Measurements from ENCODE around the gene ADGRG2. TPM values are rescaled to one million over a fixed set of nuclear protein-coding genes. Genes with fewer than 3 reads are reported as not detected.
"Not testable (repeated sequence)": the region's sequence is repeated elsewhere in the genome, so short reads cannot be mapped to it uniquely, and the experiment has no call there.

Gene ADGRG2
- total RNA-seq, 1 donor from 2014 or later, result 7.1 TPM

- DNase-seq (ENCODE audit: low spot score), result no peak
Measured at GRCh38 chrX:19089555-19090040, 32.7 kb downstream of the ADGRG2 start.

DNA sequence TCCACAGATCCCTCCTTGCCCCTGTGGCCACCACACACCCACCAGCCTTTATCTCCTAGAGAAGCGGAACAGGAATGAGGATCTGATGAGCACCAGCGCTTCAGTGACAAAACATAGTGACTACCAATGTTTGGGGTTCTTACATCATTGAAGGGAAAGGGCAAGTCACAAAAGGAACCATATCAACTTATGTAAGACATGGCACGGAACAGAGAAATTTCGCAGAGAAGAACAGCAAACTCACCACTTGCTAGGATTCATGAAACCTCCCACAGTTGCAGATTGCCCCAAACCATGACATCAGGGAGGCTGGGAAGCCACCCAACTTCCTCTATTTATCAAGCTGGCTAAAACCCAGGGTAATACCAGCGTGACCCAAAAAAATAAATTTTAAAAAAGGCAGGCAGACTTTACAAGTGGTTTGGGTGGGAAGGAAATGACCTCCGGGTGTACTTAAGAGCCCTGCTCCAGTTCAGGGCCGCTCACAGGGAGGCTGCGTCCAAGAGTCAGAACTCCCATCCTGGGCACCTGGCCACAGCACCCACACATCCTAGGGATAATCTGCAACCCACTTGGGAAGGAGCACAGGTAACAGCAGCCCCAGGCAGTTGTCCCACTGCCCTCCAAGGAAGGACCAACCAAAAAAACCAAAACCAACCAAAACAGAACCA, 36.0 kb downstream of the ADGRG2 start:
- DNase-seq (ENCODE audit: low spot score), result no peak

GRCh38 chrX:19085666-19086065, 36.6 kb downstream of the ADGRG2 start:
- no peak for DNase-seq (ENCODE audit: low spot score)

DNA sequence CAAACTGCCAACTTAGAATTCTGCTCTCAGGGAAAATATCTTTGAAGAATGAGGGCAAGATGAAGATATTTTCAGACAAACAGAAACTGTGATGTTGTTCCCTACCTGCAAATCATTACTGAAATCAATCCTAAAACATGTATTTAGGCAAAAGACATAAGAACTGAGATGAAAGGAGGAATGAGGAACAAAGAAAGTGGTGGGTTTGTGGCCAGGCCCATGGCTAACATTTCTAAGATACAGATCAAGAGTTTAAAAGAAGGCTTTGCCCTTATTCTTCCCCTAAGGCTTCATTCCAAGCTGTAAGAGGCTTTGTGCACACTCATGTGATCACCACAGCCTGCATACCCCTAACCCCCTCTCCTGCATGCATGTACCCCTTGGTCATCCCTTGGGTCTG, 46.5 kb downstream of the ADGRG2 start:
- DNase-seq (ENCODE audit: low spot score), result no peak

DNA sequence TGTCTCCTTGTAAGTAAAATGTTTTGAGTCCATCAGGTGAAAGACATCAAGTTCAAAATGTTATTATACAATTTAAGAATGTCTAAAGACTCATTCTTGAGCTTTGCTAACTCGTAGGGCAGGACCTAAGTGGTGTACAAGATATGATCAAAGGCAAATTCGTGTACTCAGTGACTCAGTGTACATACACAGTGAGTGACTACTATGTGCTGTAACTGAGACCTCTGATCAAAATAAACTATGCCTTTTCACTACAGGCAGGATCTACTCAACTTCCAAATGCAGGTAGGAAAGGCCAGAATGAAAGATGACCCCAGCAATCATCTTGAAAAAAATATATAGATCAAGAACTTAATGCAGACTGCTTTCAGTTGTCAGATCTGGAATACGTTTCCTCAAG, 49.9 kb downstream of the ADGRG2 start:
- DNase-seq (ENCODE audit: low spot score), result no peak

DNA sequence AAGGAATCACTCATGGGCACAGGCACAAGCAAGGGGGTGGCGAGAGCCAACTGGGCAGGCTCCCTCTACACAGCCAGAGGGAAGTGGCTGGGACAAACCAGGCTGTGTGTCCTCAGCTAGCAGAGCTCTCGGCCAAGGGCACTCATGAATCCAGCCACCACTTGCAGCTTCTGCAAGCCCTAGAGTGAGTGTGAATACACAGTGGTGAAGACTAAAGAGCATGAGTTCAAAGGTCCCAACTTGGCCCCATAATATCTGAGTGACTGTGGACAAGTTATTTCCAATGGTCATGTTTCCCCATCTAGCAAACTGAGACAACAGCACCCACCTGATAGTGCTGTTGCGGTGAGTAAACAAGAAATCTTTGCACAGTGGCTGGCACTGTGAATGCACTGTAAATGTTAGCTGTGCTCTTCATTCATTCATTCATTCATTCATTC, 51.7 kb downstream of the ADGRG2 start:
- no peak for DNase-seq (ENCODE audit: low spot score)

- DNase-seq (ENCODE audit: low spot score), result not testable (repeated sequence)
Measured at GRCh38 chrX:19066987-19067386, 55.3 kb downstream of the ADGRG2 start.

- DNase-seq (ENCODE audit: low spot score), result no peak
Measured at GRCh38 chrX:19065535-19065934, 56.7 kb downstream of the ADGRG2 start.

DNA sequence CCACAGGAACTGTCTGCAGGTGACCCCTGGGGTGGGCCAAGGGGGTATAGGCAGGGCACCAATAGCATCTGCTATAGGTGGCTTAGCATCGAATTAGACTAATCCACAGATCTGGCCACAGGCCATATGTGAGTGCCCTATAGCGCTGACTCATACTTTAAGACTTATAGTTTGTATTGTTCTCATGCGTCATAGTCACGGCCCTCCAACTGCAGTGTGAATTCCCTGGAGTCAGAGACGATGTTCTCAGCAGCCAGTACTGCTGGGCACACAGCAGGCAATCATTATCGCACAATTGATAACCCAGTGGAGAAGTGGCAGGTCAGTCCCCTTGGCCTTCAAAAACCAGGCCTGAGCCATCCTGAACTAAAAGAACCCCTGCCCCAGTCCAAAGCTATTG, 58.1 kb downstream of the ADGRG2 start:
- DNase-seq (ENCODE audit: low spot score), result no peak

DNA sequence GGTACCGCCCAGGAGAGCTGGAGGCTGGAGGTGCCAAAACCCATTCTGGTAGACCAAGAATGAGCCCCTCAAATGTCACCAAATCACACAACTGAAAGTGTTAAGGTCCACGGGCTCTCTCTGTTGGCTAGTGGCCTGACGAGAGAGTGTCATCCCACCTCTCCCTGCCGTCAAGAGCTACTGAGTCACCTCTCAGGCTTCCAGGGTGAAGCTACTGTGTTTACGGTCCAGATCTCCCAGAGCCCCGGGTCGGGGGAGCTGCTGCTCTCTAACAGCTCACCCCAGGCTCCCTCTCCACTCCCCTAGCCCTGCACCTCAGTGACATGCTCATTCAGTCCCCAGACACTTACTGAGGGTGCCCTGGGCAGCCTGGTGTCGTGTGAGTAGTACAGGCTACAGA, 59.2 kb downstream of the ADGRG2 start:
- DNase-seq (ENCODE audit: low spot score), result no peak

DNA sequence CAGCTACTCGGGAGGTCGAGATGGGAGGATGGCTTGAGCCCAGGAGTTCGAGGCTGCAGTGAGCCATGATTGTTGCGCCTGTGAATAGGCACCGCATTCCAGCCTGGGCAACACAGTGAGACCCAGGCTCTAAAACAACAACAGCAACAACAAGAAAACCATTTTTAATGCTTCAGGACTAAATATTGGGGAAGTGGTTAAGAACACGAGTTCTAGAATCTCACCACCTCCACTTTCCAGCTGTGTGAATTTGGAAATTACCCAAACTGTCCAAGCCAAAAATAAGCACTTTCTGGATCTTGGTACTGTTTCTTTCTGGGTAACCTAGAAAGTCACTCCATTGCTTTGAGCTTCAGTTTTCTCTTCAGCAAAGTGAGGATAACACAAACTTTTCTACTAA, 63.2 kb downstream of the ADGRG2 start:
- no peak for DNase-seq (ENCODE audit: low spot score)

- no peak for DNase-seq (ENCODE audit: low spot score)
Measured at GRCh38 chrX:19057856-19058255, 64.4 kb downstream of the ADGRG2 start.

GRCh38 chrX:19049110-19049509, 73.2 kb downstream of the ADGRG2 start:
- no peak for DNase-seq (ENCODE audit: low spot score)

GRCh38 chrX:19046343-19047215, 75.7 kb downstream of the ADGRG2 start:
- no peak for DNase-seq (ENCODE audit: low spot score)

DNA sequence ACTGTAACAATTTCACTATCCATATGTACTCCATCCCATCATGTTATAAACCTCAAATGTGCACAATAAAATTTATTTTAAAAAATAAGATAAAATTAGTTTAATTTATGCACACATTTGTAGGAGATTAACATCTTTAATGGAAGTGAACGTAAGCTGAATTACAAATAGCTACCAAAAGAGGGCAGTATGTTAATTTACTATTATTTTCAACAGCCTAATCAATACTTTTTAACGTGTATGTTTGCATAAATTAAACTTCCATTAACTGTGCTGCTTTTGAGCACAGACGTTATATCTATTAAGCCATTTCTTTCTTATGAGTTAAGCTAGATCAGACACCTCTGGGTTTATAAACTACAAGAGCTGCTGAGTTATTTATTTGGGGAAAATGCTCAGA, 81.9 kb downstream of the ADGRG2 start:
- no peak for DNase-seq (ENCODE audit: low spot score)

DNA sequence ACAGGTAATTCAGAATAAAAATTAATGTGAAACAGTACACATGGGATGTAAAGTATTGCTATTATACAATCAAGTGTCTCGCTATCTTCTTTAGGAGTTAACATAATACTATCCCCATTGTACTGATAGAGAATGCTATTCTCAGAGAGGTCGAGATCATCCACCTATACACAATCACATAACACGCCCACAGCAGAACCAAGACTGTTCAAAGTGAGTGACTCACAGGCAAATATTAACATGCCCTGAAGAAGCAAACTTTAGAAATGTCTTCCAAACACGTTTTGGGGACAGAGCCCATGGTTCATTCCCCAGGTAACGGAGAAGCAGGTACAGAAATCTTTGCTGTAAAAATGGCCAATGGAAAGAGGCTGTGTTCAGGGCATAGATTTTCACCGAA, 88.2 kb downstream of the ADGRG2 start:
- no peak for DNase-seq (ENCODE audit: low spot score)

DNA sequence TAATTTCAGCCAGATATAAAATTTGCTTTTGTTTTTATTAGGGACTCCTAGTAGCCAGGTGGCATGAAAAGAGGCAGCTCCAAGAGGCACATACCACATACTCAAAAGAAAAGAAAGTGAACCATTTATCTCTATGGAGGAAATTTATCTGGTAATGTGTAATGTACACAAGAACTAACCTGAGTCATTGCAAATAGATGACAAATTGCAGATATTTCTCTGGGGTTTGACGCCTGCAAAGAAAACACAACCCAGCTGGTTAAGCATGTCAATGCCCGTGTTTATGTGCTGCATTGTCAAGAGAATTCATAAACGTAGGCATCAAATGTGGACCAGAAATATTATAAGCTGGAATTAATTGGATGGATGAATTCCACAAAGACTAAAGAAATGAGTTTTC, 91.5 kb downstream of the ADGRG2 start:
- DNase-seq (ENCODE audit: low spot score), result no peak

- no peak for DNase-seq (ENCODE audit: low spot score)
Measured at GRCh38 chrX:19028560-19028959, 93.7 kb downstream of the ADGRG2 start.

DNA sequence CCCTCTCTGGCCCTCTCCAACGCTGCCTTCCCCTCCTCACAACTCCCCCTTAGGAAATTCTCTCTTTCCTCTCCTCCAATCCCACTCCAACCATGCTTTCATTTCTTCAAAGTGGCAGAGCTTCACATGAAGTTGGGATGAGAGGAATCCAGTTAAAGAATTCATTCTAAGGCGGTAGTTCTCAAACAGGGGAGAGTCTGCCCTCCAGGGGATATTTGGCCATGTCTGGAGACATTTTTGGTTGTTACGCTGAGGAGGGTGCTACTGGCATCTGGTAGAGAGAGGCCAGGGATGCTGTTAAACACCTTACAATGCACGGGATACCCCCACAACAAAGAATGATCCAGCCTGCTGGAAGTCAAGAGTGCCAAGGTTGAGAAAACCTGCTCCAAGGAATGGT, 97.9 kb downstream of the ADGRG2 start:
- no peak for DNase-seq (ENCODE audit: low spot score)

- no peak for DNase-seq (ENCODE audit: low spot score)
Measured at GRCh38 chrX:19019996-19020395, 102.3 kb downstream of the ADGRG2 start.

DNA sequence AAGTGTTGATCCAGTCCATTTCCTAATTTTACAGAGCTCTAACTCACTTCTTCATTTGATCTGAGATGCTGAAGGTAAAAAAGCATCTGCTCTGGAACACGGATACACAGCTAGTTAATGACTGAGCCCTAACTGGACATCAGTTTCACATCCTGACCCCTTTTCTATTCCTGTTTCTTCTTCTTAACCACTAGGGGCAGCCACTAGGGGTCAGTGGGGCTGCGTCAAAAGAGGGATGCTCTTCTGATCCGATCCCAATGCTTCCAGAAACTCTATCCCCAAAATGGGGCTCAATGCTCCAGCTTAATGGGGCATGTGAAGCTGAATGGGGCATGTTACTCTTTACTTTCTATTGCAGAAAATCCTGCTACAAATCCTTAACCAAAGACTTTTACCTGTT, 105.0 kb downstream of the ADGRG2 start:
- no peak for DNase-seq (ENCODE audit: low spot score)

DNA sequence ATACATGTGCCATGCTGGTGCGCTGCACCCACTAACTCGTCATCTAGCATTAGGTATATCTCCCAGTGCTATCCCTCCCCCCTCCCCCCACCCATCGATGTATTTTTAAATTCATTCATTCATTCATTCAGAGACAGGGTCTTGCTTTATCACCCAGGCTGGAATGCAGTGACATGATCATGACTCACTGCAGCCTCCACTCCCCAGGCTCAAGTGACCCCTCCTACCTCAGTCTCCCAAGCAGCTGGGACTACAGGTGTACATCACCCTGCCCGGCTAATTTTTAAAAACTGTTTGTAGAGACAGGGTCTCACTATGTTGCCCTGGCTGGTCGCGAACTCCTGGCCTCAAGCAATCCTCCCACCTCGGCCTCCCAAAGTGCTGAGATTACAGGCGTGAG, 105.7 kb downstream of the ADGRG2 start:
- not testable (repeated sequence) for DNase-seq (ENCODE audit: low spot score)

DNA sequence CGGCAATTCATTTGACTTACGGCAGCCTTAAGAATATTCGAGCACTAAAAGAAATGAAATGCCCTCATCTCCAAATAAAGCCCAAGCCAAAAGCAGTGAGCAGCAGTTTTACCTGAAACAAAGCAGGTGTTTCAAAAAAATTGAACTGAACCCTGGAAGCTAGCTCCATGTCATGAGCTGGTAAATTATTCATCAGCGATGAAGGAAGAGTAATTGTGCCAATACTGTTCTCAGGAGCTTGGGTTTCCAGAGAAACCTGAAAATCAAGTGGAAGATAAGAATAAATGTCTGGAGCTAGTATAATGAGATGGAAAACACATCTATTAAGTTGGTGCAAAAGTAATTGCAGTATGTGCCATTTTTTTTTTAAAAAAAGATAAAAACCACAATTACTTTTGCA, 114.4 kb downstream of the ADGRG2 start:
- no peak for DNase-seq (ENCODE audit: low spot score)
